HK-2 (cell line): ENCODE results near the gene CLECL1.
"Not testable (repeated sequence)": the region's sequence is repeated elsewhere in the genome, so short reads cannot be mapped to it uniquely, and the experiment has no call there.

ENCODE experiments used
- DNase-seq: peaks from one replicate; pipeline ENCODE4 v3.0.0-alpha.2; 2018; ENCODE audit not compliant: unreplicated experiment

CLECL1 gene

DNA sequence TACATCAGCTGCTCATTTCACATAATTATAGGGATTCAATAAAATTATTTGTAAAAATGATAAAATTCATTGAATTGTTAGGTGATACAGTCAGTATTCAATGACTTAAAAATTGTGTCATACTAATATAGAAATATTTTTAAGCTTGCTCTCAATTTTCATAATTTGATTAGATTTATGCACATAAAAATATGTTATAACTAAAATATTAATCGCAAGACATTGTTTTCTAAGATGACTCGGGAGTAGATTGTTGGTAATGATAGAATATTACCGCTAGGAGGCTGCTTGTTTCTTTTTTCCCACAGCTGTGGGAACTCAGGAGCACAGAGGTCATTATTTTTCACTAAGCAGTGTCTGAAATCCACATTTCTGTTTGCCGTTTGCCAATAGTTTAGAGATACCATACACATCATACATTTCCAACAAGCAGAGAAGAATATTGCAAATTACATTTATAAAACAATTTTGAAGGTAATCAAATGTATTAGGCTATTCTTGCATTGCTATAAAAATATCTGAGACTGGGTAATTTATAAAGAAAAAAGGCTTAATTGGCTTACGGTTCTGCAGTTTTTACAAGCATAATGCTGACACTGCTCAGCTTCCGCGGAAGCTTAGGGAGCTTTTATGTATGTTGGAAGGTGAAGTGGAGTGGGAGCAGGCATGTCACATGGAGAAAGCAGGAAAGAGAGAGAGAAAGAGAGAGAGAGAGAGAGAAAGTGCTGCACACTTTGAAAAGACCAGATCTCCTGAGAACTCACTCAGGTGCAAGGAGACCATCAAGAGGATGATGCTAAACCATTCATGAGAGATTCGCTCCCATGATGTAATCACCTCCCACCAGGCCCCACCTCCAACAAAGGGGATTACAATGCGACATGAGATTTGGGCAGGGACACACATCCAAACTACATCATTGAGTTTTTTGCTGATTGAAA is 18.6 kb upstream of the CLECL1 start:
- DNase-seq, result no peak

DNA sequence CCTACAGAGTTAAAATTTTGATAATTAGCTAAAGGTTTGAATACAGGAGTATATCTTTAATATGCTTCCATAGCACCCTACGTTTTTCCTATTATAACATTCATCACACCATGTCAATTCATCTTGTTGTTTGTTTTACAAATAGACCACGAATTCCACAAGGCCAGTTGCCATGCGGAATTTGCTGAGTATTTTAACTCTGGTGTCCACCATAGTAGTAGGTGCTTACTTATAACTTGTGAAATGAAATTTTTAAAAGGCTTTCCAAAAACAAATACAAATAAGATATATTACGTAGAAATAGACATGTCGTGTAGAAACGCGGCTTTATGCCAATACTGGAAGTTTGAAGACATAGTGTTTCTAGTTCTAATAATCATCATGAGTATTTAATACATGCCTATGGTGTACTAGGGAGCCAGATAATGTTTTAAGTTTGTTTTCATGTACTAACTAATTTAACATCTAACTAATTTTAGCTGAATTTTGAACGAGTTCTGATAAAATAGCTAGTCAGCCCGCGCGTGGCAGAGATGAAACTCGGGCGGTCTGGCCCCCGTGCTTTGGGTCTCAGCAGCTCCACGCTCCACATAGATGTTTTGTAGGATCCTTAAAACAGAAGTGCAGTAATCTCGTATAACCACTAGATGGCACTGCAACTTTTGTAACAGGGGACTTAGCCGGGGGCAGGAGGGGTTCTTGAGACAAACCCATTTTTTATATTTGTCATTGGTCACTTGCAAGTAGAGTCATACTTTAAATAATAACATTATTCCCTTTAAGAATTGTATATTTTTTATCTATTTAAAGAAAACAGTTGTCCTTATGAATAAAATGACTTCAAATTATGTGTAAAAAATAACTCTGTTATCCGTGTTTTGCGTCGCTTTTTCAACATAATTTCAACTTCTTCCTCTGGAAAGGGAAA is 17.6 kb upstream of the CLECL1 start:
- peak; percentile 21 for DNase-seq

DNA sequence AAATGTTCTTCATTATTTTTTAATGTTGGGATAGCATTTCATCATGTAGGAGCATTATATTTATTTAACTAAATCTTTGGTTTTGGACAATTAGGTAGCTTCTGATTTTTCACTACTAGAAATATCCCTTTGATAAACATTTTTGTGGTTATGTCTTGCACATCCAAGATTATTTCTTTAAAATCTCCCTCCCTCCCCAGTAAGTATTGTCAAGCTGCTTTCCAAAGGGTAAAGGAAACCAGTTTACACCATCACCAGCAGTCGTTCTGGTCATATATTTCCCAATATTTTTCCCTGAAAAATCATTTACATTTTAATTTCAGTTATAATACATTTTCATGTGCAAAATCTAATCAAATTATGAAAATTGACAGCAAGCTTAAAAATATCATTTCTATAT is 16.7 kb upstream of the CLECL1 start:
- DNase-seq, result no peak

DNA sequence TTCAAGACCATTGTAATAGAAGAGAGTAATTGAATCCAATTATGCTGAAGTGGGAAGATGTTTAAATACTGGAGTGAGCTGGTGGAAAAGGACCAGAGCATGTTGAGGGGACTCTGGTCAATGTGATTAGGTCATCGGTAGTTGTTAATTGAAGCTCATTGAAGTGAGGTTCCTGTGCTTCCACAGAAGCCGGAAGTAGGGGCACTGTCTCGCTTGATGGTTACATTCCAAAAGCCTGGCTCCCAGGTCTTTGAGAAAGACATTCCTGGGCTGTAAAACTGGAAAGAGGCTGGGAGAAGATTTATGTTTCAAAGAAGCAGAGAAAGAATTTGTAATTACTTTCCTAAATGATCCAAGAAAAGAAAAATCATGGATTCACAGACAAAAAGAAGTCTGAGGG is 12.3 kb upstream of the CLECL1 start:
- DNase-seq, result peak; percentile 25

DNA sequence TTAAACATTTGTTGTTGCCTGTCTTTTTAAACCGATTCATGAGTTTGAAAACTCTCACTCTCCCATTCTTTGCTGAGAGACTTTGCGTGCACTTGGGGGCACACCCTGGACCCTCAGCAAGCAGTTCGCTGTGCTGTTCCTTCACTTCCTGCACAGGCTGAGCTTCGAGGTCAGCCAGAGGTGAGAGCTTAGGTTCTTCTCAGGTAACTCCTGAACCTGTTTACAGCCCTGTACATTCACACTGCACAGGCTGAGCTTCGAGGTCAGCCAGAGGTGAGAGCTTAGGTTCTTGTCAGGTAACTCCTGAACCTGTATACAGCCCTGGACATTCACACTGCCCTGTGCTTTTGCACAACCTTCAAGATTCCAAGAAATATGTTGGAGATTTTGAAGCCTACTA is 9.8 kb upstream of the CLECL1 start:
- no peak for DNase-seq

DNA sequence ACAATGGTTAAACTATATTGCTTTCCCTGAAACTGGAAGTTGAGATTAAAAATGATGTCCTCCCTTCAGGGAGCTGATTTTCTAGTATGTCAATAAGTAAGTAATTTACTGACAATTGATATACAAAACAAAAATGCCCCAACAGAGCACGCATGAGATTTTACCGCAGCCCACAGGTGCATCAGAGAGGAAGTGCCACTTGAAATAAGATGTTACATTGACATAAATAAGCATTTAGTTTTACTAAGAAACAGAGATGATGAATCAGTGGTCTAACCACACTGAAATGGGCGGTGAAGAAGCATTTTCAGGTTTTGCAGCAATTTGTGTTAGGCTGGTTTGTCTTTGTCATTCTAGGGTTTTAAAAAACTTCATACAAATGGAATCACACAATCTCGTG is 8.8 kb upstream of the CLECL1 start:
- no peak for DNase-seq

DNA sequence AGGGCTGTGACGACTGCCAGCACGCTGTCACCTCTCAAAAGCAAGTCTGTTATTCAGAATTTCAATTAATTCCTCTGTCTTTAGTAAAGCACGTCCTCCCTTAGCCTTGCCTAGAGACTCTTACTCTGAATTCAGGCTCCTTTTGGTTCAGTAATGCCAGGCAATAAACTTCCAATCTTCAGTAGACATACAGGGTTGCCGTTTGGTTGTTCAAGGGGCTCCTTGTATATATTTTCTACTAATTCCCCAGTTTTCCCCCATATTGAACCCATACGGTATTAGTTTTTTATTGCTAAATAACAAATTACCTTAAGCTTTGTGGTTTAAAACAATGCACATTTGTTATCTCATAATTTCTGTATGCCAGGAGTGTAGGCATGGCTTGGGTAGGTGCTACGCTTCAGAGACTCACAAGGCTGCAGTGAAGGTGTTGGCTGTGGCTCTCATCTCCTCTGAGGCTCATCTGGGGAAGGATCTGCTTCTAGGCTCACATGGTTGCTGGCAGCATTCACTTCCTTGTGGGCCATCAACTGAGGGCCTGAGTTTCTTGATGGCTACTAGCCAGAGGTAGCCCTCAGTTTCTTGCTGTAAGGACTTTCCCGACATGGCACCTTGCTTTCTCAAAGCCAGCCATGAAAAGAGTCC is 7.3 kb upstream of the CLECL1 start:
- DNase-seq, result no peak

DNA sequence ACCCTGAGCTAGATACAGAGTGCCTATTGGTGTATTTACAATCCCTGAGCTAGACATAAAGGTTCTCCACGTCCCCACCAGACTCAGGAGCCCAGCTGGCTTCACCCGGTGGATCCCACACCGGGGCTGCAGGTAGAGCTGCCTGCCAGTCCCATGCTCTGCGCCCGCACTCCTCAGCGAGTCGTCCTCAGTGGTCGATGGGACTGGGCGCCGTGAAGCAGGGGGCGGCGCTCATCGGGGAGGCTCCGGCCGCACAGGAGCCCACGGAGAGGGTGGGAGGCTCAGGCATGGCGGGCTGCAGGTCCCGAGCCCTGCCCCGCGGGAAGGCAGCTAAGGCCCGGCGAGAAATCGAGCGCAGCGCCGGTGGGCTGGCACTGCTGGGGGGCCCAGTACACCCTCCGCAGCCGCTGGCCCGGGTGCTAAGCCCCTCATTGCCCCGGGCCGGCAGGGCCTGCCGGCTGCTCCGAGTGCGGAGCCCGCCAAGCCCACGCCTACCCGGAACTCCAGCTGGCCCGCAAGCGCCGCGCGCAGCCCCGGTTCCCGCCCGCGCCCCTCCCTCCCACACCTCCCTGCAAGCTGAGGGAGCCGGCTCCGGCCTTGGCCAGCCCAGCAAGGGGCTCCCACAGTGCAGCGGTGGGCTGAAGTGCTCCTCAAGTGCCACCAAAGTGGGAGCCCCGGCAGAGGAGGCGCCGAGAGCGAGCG is 6.7 kb upstream of the CLECL1 start:
- DNase-seq, result not testable (repeated sequence)

DNA sequence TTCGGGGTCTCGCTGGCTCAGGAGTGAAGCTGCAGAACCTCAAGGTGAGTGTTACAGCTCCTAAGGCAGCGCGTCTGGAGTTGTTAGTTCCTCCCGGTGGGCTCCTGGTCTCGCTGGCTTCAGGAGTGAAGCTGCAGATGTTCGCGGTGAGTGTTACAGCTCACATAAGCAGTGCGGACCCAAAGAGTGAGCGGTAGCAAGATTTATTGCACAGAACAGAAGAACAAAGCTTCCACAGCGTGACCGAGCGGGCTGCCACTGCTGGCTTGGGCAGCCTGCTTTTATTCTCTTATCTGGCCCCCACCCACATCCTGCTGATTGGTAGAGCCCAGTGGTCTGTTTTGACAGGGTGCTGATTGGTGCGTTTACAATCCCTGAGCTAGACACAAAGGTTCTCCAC is 6.0 kb upstream of the CLECL1 start:
- not testable (repeated sequence) for DNase-seq

DNA sequence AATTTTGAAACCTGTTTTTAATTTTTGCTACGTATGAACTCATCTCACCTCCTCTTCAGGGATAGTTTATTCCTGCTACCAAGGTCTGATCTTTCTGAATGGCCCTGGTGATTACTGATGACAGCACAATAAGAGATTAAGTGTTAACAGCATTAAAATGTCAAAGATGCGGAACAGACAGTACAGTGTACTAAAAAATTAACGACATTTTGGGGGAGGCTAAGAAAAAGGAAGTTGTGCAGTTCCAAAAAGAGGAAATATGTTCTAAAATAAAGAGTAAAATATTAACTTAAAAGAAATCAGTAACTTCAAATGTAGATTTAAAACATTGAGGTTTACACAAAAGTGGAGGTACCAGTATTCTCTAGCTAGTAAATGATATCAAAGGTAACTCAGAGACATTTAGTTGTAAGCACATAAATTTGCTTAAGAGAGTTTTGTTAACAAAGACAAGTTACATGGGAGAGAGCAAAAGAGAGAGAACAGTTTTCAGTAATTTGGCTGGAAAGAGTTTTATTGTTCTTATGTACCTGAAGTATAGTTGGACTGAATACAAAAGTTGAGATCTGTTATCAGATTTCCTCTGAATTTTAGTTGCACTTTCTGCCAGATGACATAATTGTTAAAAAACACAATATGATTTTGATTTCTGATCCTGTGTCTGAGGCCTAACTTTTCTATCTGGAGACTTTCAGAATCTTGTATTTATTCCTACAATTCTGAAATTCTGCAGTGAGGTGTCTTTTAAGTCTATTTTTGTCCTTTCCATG is 4.2 kb upstream of the CLECL1 start:
- no peak for DNase-seq

DNA sequence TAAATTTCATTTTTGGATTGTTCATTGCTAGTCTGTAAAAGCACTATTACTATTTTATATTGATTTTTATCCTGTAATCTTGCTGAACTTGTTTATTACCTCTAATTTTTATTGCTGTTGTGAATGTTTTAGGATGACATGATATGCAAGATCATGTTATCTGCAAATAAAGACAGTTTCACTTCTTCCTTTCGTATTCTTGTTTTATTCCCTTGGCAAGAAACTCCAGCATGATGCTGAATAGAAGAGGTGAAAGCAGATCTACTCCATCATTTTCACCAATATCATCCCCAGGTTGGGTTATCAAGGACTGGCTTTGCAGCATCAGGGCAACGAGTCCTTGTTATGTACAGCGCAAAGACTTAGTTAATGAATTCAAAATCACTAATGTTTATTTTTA is 2.7 kb upstream of the CLECL1 start:
- no peak for DNase-seq

DNA sequence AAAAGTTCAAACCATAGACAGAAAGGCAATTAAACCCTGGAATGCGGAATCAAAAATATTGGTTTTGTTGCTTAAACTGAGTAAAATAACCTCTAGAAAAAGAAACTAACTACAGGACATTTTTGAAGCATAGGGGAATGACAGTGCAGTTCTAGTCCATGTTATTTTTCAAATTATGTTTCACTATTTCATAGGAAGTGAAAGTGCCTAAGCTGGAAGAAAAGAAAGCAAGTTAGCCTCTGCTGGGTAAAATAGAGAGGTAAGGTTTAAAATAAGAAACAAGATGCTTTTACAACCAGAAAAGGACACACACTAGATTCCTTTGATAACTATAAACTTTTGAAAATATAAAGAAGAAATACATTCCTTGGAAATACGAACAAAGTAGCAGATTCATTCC is 1.1 kb downstream of the CLECL1 start:
- DNase-seq, result no peak

DNA sequence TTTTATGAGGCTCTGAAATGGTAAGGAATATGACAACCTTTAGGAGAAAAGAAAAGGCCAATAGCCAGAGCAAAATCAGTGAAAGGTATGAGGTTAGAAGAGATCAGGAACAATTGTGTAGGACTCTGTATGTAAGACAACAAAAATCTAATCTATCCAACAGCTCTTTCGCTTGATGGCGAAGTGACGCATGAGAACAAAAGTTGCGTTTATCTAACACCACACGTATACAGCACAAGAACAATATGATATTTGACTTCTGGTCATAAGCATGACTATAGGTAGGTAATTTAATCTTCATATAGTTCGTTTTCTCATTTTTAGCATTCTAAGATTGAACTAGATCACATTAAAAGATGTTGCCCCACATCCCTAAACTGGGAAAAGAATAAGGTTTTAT is 1.5 kb downstream of the CLECL1 start:
- DNase-seq, result no peak

DNA sequence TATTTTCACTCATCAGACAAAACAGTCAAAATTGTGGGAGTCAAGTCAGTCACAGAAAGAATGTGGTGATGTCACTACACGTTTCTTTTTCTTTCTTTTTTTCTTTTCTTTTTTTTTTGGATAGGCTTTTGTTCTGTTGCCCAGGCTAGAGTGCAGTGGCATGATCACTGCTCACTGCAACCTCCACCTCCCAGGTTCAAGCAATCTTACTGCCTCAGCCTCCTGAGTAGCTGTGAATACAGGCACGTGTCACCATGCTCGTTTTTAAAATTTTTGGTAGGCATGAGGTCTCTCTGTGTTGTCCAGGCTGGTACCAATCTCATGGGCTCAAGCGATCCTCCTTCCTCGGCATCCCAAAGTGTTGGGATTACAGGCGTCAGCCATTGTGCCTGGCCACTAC is 2.3 kb downstream of the CLECL1 start:
- DNase-seq, result no peak

DNA sequence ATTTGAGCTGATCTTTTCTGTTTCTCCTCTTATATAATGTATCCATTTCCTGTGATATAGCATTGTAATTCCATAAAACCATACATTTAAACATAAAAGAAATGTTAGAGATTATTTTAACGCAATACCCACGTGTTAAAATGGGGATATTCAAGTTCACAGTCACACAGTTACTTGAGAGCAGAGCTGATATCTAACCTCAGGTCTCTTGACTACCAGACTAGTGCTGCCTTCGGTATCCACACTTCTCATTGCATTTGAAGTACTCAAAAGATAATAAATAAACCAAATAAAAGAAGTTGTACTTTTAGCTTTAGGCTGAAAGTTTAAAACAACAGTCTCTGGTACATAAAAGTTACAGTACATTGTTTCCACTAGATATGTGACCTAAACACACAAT is 2.9 kb downstream of the CLECL1 start:
- no peak for DNase-seq

DNA sequence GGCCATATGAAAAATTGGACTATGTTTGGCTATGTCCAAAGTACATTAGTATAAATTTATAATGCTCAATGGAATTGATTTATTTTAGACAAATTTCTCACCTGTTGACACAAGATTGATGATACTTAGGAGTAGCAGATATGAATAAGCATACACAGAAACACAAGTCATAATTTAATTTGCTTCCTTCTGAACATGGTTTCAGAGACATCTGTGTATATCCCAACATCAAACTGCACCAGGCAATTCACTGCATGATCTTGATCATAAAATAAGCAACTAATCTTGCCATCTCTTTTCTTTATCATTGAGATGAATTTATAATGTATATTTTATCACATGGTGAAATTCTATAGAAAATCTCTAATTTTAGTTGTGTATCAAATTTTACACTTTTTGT is 3.8 kb downstream of the CLECL1 start:
- no peak for DNase-seq

DNA sequence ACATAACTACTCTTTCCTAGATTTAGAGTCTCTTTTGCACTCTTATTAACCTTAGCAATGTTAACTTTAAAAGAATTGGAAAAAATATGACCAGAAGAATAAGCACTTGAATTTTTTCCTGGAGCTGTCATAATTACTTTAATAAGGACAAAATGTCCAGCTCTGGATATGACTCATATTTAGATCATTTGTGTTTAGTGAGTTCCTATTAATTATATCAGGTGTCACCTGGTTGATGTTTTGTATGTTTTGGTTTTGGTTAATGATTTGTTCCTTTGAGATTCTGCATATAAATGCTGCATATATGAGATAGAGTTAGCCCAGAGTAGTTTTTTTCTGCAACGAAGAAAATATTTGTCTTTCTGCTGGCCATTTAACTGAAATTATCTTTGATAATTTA is 5.1 kb downstream of the CLECL1 start:
- DNase-seq, result no peak

DNA sequence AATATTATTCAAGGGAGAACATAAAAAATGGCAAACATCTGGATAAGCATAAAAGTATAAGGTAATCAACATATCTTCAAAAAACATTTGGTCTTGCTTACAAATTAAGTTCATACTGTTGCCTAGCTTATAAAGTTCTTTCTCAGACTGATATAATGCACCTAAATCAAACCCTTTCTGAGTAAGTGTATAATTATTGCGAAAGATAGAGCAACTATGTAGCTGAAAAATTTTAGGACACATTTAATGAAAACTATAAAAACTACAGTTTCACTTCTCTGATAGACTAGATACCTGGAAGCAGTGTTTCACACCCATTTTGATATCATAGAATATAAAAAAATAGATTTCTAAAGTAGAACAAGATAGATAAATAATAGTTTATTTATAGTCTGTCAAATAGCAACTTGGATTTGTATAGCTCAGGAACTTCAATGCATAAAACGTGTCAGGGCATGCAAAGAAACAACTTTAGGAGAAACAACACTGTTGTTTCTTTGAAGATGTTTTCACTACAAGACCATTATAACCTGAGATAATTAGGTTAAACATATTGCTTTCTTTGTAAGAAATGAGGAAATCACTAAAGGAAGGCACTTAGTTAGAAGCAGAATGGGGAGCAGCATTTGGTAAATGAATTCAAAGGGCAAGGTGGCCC is 7.6 kb downstream of the CLECL1 start:
- no peak for DNase-seq

DNA sequence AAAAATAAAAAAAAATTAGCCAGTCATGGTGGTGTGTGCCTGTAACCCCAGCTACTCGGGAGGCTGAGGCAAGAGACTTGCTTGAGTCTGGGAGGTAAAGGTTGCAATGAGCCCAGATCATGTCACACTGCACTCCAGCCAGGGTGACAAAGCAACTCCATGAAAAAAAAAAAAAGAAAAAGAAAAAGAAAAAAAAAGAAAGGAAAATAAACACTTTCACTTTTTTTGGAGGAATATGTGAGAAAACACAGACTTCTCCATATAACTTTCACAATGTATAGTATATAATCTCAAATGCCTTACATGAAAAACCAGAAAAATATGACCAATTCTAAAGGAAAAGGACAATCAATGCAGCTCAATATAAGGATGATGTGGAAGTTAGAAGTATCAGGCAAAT is 8.9 kb downstream of the CLECL1 start:
- DNase-seq, result no peak

DNA sequence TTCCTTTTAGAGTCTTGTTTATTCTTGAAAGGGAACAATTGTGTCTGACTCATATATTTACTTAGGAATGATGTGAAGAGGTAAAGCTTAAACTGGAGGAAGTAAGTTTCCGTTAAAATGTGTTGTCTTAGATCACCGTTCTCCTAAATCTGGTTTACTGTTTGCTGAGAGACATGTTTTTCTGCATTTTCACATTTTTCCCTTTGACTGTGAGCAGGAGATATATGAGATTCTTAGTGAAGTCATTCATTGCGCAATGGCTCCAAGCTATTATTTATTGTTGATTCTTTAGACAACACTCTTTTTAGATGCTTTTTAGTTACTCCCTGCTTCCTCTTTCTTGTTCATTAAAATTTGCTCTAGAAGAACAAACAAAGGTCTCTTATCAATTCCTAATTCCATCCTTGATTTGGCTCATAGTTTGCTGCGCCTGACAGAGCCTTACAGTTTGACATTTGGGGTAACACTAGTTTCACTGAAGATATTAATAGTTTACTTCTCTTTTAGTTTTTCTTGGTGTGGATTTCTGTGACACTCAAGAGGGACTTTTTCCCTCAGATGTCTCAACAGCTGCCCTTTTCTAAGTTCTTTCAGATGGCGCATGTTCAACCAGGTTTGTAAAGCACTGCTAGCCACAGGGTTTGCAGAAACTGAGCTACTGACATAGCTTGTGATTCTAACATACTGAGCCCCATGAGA is 11.4 kb downstream of the CLECL1 start:
- DNase-seq, result no peak
